Suprapubic skin (tissue), 4 donors: ENCODE measurements around the gene SGCD. TPM values are rescaled to one million over a fixed set of nuclear protein-coding genes. Genes with fewer than 3 reads are reported as not detected.

ENCODE experiments used
- DNase-seq, 2 donors: peaks; one replicate each; pipeline ENCODE4 v3.0.0-alpha.2; 2019; ENCODE audit warnings: low spot score in 2 of 2
- H3K27ac ChIP-seq: fragments of 200-600 bp; sonication (generic); one replicate; pipeline ENCODE4 v1.5.1; 2019
- H3K27me3 ChIP-seq: fragments of 200-600 bp; sonication (generic); one replicate; pipeline ENCODE4 v1.5.1; 2019
- H3K36me3 ChIP-seq: fragments of 200-600 bp; sonication (generic); one replicate; pipeline ENCODE4 v1.5.1; 2019
- H3K4me1 ChIP-seq: fragments of 200-600 bp; sonication (generic); one replicate; pipeline ENCODE4 v1.5.1; 2019
- H3K4me3 ChIP-seq: fragments of 200-600 bp; sonication (generic); one replicate; pipeline ENCODE4 v1.5.1; 2019; ENCODE audit warnings: mild to moderate bottlenecking
- H3K9me3 ChIP-seq: fragments of 200-600 bp; sonication (generic); one replicate; pipeline ENCODE4 v1.5.1; 2019
- CTCF ChIP-seq, 2 donors: fragments of 200-600 bp in 1 of 2; fragments of 450-650 bp in 1 of 2; sonication (generic) in 1 of 2; IDR thresholded peaks; one replicate each; pipeline ENCODE4 v1.5.1; 2016 to 2019; ENCODE audit warnings: antibody characterized with exemption in 2 of 2, mild to moderate bottlenecking in 1 of 2, moderate library complexity in 1 of 2
- EP300 ChIP-seq: sonication (generic); formaldehyde crosslinking; IDR thresholded peaks from one replicate; pipeline ENCODE4 v1.6.1; 2017; ENCODE audit warnings: antibody characterized with exemption
- POLR2A ChIP-seq, 2 donors: fragments of 450-650 bp; IDR thresholded peaks; one replicate each; pipeline ENCODE4 v1.6.1; 2017; ENCODE audit warnings: antibody characterized with exemption in 2 of 2, mild to moderate bottlenecking in 2 of 2, moderate library complexity in 2 of 2
- POLR2AphosphoS5 ChIP-seq, 3 donors: sonication (generic); formaldehyde crosslinking; IDR thresholded peaks; one replicate each; pipeline ENCODE4 v1.6.1; 2017; ENCODE audit warnings: antibody characterized with exemption in 3 of 3
- WGBS: methylation state at CpG from one replicate; pipeline ENCODE4 v1.1.5; 2018; 5-methylcytosine and 5-hydroxymethylcytosine counted together
- total RNA-seq, 4 donors: library from RNA; depleted of rRNA; stranded (reverse); fragments of >200 nt; gene quantifications; one replicate each; pipeline ENCODE4 v1.1.0, GENCODE V29; 2016

The SGCD gene
- total RNA-seq, 4 donors from 2014 or later = 1.2 to 5.7 (median 3.9) TPM

GRCh38 chr5:156560002-156560401 lies 233.0 kb downstream of the SGCD start:
- TF ChIP-seq POLR2A (IDR thresholded peaks at IDR 0.05) (no peak), POLR2AphosphoS5 (IDR thresholded peaks at IDR 0.05) (no peak), EP300 (no peak), CTCF (IDR thresholded peaks at IDR 0.05) (no peak)
- 49% methylated on average over 2 of the region's 2 CpGs for WGBS

DNA sequence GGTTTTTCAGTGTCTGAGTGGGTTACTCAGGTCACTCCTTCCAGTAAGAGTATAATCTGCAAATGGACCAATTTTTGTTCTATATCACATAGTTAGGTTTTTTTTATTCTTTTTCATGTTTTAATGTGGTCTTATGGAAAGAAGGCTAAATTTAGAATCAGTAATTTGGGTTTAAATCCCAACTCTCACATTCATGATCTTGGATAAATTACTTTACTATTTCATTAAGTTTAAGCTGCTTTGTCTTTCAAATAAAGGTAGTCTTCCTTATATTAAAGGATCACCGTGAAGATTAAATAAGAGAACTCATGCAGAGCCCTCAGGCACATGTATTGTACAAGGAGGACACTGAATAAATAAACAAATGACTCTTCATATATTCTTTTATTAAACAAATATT lies 234.7 kb downstream of the SGCD start:
- Histone ChIP-seq H3K27ac (no peak overlapping the region), H3K4me3 (no peak overlapping the region), H3K36me3 (no peaks in the 10 kb centered on the region), H3K27me3 (no peaks in the 10 kb centered on the region), H3K9me3 (no peaks in the 10 kb centered on the region), H3K4me1 (no peaks in the 10 kb centered on the region)
- TF ChIP-seq EP300 (no peak), POLR2A (IDR thresholded peaks at IDR 0.05) (no peak), POLR2AphosphoS5 (IDR thresholded peaks at IDR 0.05) (no peak), CTCF (IDR thresholded peaks at IDR 0.05) (no peak)
- no peak for DNase-seq
- WGBS = 87% methylated on average over 1 of the region's 1 CpG

More at GRCh38 chr5:156560002-156560401, 233.0 kb downstream of the SGCD start:
- no peak for DNase-seq
- no peaks in the 10 kb centered on the region for H3K27me3 ChIP-seq
- no peak overlapping the region for H3K27ac ChIP-seq
- no peaks in the 10 kb centered on the region for H3K36me3 ChIP-seq
- no peaks in the 10 kb centered on the region for H3K4me1 ChIP-seq
- H3K9me3 ChIP-seq = no peaks in the 10 kb centered on the region
- no peak overlapping the region for H3K4me3 ChIP-seq

- no peaks in the 10 kb centered on the region for H3K9me3 ChIP-seq
- TF ChIP-seq EP300 (no peak), POLR2A (IDR thresholded peaks at IDR 0.05) (no peak), CTCF (IDR thresholded peaks at IDR 0.05) (no peak), POLR2AphosphoS5 (IDR thresholded peaks at IDR 0.05) (no peak)
- no peak for DNase-seq
- no peak overlapping the region for H3K4me3 ChIP-seq
- H3K27ac ChIP-seq = no peak overlapping the region
- no peaks in the 10 kb centered on the region for H3K36me3 ChIP-seq
- H3K27me3 ChIP-seq = no peaks in the 10 kb centered on the region
- no peaks in the 10 kb centered on the region for H3K4me1 ChIP-seq
Observed at GRCh38 chr5:156570615-156571014, 243.7 kb downstream of the SGCD start.

DNA sequence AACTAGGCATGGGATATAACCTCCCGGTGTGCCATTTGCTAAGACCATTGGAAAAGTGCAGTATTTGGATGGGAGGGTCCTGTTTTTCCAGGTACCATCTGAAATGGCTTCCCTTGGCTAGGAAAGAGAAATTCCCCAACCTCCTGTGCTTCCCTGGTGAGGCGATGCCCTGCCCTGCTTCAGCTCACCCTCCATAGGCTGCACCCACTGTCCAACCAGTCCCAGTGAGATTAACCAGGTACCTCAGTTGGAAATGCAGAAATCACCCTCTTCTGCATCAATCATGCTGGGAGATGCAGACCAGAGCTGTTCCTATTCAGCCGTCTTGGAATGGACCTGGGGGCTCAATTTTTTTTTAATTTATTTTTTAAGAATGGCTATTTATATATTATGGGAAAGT lies 254.8 kb downstream of the SGCD start:
- WGBS = 83% methylated on average over 3 of the region's 3 CpGs
- TF ChIP-seq EP300 (no peak), POLR2A (IDR thresholded peaks at IDR 0.05) (no peak), POLR2AphosphoS5 (IDR thresholded peaks at IDR 0.05) (no peak), CTCF (IDR thresholded peaks at IDR 0.05) (no peak)
- H3K27ac ChIP-seq = no peak overlapping the region

GRCh38 chr5:156582193-156582598 lies 255.2 kb downstream of the SGCD start:
- Histone ChIP-seq H3K27ac (no peak overlapping the region), H3K9me3 (peaks cover 5% of the 10 kb centered on the region), H3K4me3 (no peak overlapping the region), H3K36me3 (no peaks in the 10 kb centered on the region), H3K27me3 (no peaks in the 10 kb centered on the region), H3K4me1 (peaks cover 3% of the 10 kb centered on the region)
- no peak for TF ChIP-seq POLR2AphosphoS5 (IDR thresholded peaks at IDR 0.05)
- TF ChIP-seq EP300 = no peak
- no peak for TF ChIP-seq CTCF (IDR thresholded peaks at IDR 0.05)
- no peak for TF ChIP-seq POLR2A (IDR thresholded peaks at IDR 0.05)
- WGBS = 57% methylated on average over 2 of the region's 2 CpGs
- DNase-seq = no peak

More for the DNA sequence above, 254.8 kb downstream of the SGCD start:
- H3K4me3 ChIP-seq = no peak overlapping the region
- no peaks in the 10 kb centered on the region for H3K27me3 ChIP-seq
- DNase-seq = no peak
- no peaks in the 10 kb centered on the region for H3K36me3 ChIP-seq
- peaks cover 3% of the 10 kb centered on the region for H3K4me1 ChIP-seq
- peaks cover 5% of the 10 kb centered on the region for H3K9me3 ChIP-seq
